GM18909 (cell line): ENCODE data around the gene PRG2.
"Not testable (repeated sequence)": the region's sequence is repeated elsewhere in the genome, so short reads cannot be mapped to it uniquely, and the experiment has no call there.

Source experiments
- ATAC-seq: cut with Tn5 transposase; IDR thresholded peaks from one replicate; pipeline ENCODE4 v1.9.1; 2021; ENCODE audit warnings: mild to moderate bottlenecking; ENCODE audit not compliant: unreplicated experiment, poor library complexity

Gene PRG2

DNA sequence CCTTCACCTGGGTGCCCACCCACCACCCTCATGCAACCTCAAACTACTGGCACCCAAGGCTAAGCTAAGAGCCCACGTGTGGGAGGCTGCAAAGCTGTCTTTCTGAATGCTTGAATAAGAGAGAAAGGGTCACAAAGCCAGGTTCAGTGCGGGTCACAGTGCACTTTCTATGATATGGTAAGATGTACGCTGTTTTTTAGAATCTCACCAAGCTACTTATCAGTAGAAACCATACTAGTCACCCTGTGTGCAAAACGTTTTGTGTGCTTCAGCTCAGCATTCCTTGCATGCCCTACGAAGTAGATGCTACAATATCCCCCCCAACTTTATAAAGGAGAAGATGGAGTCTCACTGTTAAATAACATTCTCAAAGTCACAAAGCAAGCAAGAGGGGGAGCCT lies 37.4 kb downstream of the PRG2 start:
- no peak for ATAC-seq

DNA sequence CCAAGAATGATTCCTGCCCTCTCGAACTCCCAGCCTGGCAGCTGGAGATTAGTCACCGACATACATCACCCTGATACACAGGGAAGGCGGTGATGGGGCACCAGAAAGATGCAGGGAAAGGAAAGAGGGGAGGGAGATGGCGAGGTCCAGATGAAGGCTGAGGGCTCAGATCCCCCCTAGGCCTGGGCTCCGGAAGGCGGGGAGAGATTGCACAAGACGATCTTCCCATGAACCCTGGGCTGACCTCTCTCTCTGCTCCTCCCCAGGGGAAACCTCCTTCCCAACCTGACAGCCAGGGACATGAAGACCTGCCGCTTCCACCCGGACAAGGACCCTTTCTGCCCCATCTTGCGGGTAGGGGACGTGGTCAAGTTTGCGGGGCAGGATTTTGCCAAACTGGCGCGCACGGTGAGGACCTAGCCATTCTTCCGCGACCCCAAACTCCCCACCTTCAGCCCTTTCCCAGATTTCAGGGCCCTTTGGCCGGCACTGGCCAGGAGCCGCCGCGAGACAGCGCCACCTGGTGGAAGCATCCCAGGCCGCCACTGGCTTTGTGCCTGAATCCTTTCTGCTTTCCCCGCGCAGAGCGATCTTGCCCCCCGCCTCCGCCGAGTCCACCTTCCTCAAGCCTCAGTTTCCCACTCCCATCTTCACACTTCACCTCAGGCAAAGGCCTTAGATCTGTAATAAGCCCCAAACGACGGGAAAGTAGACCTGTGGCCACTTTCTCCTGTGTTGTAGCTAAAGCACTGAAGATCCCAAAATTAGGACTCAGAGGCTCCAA lies 40.8 kb downstream of the PRG2 start:
- peak; percentile 48 for ATAC-seq

DNA sequence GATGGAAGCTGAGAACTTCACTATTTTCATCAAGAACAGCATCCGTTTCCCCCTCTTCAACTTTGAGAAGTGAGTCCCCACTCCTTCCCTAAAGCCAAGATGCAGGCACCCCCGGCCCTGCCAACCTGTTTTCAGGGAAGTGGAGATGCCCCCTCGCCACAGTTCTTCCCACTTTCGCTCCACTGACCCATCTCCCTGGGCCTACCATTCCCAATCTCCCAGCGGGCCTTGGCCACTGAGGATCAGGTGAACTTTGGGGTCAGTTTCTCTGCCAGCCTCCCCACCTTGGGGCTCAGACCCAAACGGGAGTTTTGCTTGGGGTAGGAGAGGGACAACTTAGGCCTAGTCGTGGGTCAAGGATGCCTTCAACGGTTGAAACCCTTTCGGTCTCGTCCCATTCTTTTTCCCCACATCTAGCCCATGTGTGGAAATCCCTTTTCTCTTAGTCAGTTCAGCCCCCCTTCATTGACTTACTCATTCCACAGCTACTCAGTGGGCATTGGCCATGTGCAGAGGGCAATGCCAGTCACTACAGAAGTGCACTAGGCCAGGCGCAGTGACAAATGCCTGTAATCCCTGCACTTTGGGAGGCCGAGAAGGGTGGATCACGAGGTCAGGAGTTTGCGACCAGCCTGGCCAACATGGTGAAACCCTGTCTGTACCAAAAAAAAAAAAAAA lies 41.7 kb downstream of the PRG2 start:
- no peak for ATAC-seq

DNA sequence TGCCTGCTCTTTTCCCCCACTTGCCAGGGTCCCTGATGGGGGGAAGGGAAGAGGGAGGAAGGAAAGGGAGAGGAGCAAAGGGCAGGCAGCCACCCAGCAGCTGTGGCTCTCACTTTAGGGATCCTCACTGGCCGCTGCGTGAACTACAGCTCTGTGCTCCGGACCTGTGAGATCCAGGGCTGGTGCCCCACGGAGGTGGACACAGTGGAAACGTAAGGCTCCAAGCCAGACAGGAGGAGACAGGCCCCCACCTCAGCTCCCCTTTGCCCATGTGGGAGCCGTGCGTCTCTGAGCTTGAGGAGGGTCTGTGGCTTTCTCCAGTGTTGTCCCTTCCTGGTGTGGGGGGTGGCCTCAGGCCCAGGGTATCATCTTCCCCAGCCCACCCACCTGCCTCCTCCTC lies 42.4 kb downstream of the PRG2 start:
- no peak for ATAC-seq

DNA sequence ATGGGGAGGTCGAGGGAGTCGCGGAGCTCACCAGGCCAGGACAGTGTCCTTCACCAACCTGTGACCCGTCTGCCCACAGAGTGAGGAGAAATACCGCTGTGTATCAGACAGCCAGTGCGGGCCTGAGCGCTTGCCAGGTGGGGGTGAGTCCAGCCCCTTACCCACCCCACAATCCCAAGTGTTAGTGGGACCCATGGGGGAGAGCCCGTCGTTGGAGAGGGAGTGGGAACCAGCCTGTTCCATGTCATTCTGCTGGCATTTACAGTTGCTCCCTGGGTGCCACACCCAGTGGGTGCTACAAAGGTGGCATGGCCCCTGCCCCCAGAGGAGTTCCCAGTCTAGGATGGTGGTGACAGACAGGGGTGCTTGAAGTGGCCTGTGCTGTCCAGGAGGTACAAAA lies 43.1 kb downstream of the PRG2 start:
- no peak for ATAC-seq

DNA sequence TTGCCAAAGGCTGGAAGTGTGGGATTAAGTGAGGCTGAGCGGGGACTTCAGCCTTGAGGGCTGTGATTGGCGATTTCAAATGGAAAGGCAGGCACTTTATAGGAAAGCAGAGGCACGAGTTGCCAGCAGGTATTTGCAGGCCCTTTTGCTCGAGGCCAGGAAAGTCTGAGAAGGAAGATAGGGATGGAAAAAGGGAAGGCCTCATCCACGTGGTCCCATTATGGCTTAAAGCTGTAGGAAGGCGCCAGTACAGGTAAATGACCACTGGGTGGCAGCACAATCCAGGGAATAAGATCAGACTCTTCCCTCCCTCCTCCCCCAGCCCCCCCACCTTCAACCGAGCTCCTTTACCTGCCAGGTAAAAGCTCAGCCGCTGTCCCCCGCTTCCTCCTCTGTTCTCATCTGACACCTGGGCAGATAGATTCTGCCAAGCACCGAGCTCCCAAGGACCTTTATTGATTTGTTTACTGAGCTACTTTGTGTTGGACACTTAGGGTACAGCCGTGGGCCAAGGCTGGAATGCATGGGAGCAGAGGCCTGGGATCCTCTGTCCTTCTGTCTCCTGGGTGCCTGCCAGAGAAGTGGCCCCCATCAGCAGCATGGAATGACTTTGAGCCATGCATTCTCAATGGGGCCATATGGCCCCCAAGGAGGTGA lies 44.8 kb downstream of the PRG2 start:
- ATAC-seq: peak; percentile 74

DNA sequence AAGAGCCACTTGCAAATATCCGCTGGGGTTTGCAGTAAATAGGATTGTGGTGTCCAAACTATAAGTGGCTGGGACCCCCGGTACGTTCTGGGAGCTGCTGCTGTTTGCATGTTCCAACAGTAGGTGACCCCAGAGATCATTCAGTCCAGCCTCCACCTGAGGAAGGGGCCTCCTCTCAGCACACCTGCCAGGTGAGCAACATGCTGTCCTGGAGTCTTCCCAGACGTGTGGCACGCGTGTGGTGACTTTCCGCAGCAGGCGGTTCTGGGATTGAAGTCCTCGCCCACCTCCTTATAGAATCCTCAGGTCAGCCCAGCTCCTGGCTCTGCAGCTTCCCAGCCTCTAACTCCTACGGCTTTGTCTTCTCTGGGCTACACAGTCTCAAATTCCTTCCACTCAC lies 45.6 kb downstream of the PRG2 start:
- no peak for ATAC-seq

DNA sequence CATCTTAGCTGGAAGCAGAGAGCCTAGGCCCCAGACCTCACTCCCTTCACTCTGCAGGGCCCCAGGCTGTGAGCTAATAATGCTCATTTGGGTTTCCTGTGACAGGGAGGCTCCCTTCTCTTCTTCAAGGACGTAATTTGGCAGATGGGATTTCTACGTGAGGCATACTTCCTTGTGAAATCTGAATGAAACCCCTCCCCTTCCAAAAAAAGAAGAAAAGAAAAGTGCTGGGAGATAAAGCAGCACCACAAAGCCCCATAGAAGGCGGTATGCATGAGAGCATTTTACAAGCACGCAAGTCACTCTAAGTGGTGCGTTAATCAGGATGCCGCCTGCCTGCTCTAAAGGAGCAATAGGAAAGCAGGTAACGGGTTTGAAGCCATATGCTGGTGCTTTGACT lies 46.6 kb downstream of the PRG2 start:
- no peak for ATAC-seq

DNA sequence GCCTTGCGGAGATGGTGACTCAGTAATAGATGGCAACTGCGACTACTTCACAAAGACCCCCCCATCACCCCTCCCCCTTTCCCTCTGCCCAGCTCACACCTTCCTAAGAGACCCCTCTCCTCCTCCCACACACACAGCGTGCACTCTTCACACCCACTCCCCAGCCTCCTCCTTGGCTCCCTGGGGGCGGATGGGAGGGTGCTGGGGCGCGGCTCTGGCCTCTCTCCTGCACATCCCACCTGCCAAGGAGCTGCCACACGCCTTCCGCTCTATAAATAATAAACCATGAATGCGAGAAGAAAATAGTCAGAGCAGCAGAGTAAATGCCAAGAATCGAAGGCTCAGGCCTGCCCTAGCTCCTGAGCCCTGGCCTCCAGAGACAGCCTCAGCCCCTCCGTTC lies 47.7 kb downstream of the PRG2 start:
- ATAC-seq: no peak

DNA sequence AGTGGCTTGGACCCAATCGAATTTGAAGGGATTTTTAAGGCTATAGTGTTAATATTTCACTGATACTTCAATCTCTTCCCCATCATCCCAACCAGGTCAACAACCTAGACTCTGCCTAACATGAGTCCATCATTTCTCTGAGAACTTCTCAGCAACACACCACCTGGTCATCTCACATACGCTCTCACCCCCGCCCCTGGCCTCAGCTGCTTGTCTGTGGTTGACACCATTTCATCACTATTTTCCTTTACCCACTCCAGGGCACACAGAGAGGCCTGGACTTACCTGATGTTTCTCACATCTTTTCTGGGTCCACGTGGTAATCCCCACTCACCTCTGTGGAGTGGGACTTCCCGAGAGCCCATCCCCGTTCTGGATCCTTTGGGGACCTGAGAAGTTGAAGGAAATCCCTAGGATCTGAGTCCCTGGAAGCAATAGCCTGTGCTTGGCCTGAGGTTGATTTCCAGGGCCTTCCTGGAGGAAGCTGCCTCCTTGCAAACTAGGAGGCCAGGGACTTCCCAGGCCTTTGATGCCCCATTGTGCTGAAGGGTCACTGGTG lies 49.1 kb downstream of the PRG2 start:
- ATAC-seq: no peak

DNA sequence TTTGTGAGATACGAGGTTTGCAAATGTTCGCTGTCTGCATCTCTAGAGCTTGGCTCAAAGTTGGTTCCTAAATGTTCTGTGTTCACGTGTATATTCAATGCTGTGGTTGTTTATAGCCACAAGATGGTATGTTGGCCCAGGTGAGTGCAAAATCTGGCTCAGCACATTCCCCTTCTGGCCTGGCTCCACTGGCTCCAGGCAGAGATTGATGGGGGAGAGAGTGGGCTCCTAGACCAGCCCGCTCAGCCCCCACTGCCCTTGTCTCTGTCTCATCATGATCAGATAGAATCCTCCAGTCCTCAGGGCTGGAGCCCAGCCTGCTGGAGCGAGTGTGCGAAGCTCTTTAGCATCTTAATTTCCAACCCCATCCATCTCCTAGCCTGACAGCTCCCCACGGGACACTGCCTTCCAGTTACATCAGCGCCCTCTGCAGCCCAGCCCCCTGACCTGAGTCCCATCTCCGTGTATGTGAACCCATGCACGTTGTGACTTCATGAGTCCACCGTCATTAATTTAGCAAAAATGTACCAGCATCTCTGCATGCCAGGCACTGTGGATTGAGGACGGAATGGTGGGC lies 50.3 kb downstream of the PRG2 start:
- no peak for ATAC-seq

DNA sequence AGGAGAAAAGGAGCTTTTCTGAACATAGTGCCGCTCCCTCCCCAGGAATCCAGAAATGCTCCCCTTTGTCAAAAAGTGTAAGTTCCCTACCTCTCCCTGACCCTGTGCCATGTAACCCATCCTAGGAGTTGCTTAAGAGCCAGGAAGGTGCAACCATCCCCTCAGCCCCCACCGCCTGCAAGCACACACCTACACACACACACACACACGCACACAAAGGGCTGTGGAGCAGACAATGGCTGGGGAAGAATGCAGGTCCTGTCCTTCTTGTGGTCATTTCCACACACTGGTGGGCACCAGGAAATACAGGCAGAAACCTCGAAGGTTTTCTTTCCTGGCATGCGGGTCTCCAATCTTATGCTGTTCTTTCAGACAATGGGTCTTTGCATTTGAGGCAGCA lies 51.1 kb downstream of the PRG2 start:
- ATAC-seq: no peak

DNA sequence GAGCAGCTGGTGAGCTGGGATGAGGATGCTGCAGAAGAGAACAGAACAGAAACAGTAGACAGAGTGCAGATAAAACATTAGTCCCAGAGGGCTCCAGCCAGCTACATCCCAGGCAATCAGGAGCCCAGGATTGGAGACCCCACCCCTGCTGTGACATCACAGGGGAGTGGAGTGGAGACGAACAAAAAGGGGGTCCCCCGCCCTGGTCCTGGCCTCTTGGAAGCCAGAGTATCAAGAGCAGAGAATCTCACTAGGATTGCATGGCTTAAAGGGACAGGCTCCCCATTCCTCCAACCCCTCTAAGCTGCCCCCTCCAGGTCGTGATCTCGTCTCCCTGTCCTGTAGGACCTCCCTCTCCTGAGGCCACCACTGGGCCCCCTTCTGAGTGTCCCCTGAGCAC lies 52.3 kb downstream of the PRG2 start, which contains the start of gene P2RX3:
Gene P2RX3, plus strand, starts transcription at position 211 of the 400 bp plus-strand sequence. CDS start 199 bp downstream, outside the sequence.
- ATAC-seq: no peak

DNA sequence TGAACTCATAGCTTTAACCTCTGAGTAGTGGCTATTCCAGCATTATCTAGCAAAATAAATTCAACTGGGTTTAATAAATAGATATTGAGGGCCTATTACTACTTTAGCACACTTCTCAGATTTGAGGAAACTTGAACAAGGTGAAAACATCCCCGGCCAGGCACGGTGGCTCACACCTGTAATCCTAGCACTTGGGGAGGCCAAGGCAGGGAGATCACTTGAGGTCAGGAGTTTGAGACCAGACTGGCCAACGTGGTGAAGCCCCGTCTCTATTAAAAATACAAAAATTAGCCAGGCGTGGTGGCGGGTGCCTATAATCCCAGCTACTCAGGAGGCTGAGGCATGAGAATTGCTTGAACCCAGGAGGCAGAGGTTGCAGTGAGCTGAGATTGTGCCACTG lies 53.6 kb downstream of the PRG2 start:
- ATAC-seq: not testable (repeated sequence)
